ENCODE results near the gene CPN2. TPM values are rescaled to one million over a fixed set of nuclear protein-coding genes. Genes with fewer than 3 reads are reported as not detected.

Gene CPN2
- total RNA-seq, 2 donors from 2014 or later, result not detected

DNA sequence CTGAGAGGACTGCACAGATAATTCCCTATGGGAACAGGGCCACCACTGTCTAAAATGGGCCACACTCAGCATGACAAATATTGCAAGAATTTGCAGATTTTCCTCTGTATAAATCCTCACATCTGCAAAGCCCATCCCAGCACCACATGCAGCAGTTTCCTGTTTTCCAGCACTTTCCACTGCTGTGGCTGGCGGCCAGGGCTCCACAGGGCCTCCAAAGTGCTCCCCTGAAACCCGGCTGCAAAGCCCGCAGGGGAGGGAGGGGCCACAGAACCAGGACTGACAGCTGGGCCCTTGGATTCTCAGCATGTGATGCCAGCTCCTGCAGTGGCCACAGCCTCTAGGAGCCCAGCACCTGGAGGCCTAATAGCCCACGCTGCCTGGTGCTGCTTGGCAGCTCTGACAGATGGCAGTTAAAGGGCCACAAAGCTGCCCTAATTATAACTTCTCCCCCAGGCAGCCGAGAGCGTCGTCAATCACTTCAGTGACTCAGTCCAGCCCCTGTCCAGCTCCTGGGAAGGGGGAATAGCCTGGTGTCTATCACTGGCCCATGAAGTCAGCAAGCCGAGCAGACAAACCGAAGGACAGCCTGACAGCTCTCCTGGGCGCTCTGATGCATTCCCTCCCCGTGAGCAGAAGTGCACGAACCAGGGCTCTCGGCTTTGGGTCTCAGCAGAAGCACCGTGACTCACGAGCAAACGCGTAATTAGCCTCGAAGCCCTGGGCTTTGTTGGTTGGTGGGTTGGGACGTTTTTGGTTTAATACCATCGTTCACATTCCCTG is 13.7 kb upstream of the CPN2 start:
- Mint-ChIP-seq H3K27me3 (ENCODE audit: low read depth) (peaks cover 20% of the 10 kb centered on the region), H3K9me3 (no peaks in the 10 kb centered on the region), H3K4me3 (no peak overlapping the region), H3K36me3 (ENCODE audit: insufficient read depth in 2 of 2) (no peaks in the 10 kb centered on the region), H3K27ac (no peak overlapping the region), H3K4me1 (ENCODE audit: low read depth) (no peaks in the 10 kb centered on the region)
- no peak for DNase-seq
- no peak for ATAC-seq (replicated peaks in 1 of 2)

DNA sequence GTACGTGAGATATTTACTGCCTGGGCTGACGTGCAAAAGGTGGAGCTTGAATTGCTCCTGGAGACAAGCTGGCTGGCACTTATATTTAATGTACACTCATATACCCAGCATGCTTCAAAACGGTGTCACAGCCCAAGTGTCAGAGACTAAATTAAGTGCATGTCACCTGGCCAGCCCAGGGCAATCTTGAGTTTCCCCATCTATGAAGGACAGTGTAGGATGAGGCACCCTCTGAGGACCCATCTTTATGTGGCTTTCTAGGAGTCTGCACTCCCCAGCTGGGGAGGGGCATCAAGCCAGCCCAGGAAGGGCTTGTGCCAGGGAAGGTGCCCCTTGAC is 13.2 kb upstream of the CPN2 start:
- no peak overlapping the region for H3K27ac Mint-ChIP-seq
- DNase-seq, result no peak
- H3K9me3 Mint-ChIP-seq, result no peaks in the 10 kb centered on the region
- no peak overlapping the region for H3K4me3 Mint-ChIP-seq
- no peak for ATAC-seq (replicated peaks in 1 of 2)
- peaks cover 17% of the 10 kb centered on the region for H3K27me3 Mint-ChIP-seq (ENCODE audit: low read depth)
- H3K36me3 Mint-ChIP-seq (ENCODE audit: insufficient read depth in 2 of 2), result no peaks in the 10 kb centered on the region
- no peaks in the 10 kb centered on the region for H3K4me1 Mint-ChIP-seq (ENCODE audit: low read depth)

DNA sequence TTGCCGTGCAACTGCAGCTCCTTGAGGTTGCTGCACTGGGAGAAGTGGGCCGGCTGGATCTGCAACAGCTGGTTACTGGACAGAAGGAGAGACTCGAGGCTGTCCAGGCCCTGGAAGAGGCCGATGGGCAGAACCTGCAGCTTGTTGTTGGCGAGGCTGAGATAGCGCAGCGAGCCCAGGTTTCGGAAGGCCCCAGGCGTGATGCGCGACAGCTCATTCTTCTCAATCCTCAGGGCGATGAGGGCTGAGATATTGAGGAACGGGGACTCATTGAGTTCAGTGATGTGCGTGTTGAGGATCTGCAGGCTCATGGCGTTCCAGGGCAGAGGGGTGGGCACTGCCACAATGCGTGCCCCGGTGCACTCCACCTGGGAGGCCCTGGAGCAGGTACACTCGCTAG is 9.4 kb upstream of the CPN2 start:
- no peak for DNase-seq
- no peaks in the 10 kb centered on the region for H3K9me3 Mint-ChIP-seq
- no peak overlapping the region for H3K4me3 Mint-ChIP-seq
- H3K4me1 Mint-ChIP-seq (ENCODE audit: low read depth), result no peaks in the 10 kb centered on the region
- H3K27ac Mint-ChIP-seq, result no peak overlapping the region
- no peaks in the 10 kb centered on the region for H3K27me3 Mint-ChIP-seq (ENCODE audit: low read depth)
- no peak for ATAC-seq (replicated peaks in 1 of 2)
- no peaks in the 10 kb centered on the region for H3K36me3 Mint-ChIP-seq (ENCODE audit: insufficient read depth in 2 of 2)

DNA sequence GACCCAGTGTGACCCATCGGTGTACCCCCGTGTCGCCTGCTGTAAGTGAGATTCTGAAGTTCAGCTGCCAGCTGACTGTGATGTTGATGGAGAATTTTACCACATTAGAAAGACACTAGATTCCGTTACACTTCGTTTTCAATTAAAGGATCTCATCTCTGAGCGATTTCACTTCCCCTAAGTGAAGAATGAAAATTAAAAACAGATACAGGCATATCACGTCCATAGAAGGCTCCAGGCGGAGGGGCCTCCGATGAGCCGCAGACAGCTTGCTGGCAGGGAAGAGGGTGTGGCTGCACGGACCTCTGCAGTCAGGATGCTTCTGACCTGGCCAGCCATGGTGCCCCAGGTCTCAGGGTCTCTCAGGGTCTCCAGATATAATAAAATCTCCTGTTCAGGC is 6.6 kb upstream of the CPN2 start:
- Mint-ChIP-seq H3K36me3 (ENCODE audit: insufficient read depth in 2 of 2) (no peaks in the 10 kb centered on the region), H3K4me1 (ENCODE audit: low read depth) (no peaks in the 10 kb centered on the region), H3K27me3 (ENCODE audit: low read depth) (no peaks in the 10 kb centered on the region), H3K27ac (no peak overlapping the region), H3K9me3 (no peaks in the 10 kb centered on the region), H3K4me3 (no peak overlapping the region)
- DNase-seq (no peak), ATAC-seq (replicated peaks in 1 of 2) (no peak)

DNA sequence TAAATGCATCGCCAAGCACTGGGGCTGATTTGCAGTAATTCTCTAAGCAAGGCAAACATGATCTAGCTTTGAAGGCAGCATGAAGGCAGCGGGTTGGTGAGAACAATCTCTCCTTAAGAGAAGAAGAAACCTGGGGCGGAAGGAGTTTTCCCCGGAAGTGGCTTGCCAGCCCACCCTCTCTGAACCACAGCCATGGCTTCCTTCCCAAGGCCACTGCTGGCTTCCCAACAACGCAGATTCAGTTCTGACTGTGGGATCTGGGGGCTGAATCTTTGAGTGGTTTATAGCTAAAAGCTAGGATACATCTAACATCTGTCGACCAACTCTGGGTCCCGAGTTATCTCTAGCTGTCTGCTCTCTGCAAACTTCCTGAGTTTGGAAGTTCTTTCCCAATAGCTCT is 4.3 kb upstream of the CPN2 start:
- ATAC-seq (replicated peaks in 1 of 2), result no peak
- no peaks in the 10 kb centered on the region for H3K9me3 Mint-ChIP-seq
- H3K4me3 Mint-ChIP-seq, result no peak overlapping the region
- DNase-seq, result no peak
- H3K4me1 Mint-ChIP-seq (ENCODE audit: low read depth), result no peaks in the 10 kb centered on the region
- H3K27ac Mint-ChIP-seq, result no peak overlapping the region
- H3K27me3 Mint-ChIP-seq (ENCODE audit: low read depth), result no peaks in the 10 kb centered on the region
- no peaks in the 10 kb centered on the region for H3K36me3 Mint-ChIP-seq (ENCODE audit: insufficient read depth in 2 of 2)

DNA sequence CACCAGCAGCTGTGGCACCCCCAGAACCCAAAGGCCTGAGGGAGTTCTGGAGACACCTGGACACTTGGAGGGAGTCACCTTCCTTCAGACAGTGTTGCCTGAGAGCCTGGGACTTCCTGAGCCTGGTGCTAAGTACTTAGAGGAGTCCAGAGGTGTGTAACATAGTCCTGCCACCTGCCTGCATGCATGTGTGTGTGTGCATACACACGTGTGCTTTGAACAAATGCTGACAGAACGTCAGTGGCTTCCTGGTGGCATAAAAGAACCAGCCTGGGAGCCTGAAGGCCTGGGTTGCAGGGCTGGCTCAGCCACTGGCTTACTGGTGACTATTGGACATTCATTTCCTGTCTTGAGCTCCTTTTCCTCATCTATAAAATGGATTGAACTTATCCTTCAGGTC is 3.2 kb upstream of the CPN2 start:
- Mint-ChIP-seq H3K27ac (no peak overlapping the region), H3K36me3 (ENCODE audit: insufficient read depth in 2 of 2) (no peaks in the 10 kb centered on the region), H3K4me3 (no peak overlapping the region), H3K27me3 (ENCODE audit: low read depth) (no peaks in the 10 kb centered on the region), H3K9me3 (no peaks in the 10 kb centered on the region), H3K4me1 (ENCODE audit: low read depth) (no peaks in the 10 kb centered on the region)
- no peak for DNase-seq
- no peak for ATAC-seq (replicated peaks in 1 of 2)

DNA sequence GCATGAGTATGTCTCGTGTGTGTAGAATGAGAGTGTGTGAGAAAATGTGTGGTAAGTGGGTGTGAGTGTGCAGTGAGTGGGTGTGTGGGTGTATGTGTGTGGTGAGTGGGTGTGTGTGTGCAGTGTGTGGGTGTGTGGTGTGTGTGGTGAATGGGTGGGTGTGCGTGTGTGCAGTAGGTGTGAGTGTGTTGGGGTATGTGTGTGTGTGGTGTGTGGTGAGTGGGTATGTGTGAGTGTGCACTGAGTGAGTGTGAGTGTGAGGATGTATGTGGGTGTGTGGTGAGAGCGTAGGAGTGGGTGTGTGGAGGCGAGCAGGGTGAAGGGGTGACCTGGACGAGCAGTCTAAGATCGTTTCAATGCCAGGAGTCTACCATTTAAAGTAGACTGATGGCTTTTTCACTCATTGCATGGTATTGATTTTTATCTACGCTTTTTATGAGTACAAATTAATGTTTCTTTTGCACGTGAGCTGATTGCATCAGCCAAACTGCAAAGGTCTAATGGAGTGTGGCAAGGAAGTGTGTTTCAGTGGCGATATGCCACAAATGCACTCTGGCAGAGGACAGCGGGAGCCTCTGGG is 1.6 kb upstream of the CPN2 start:
- DNase-seq (no peak), ATAC-seq (replicated peaks in 1 of 2) (no peak)
- H3K4me1 Mint-ChIP-seq (ENCODE audit: low read depth), result no peaks in the 10 kb centered on the region
- no peaks in the 10 kb centered on the region for H3K9me3 Mint-ChIP-seq
- H3K27ac Mint-ChIP-seq, result no peak overlapping the region
- no peak overlapping the region for H3K4me3 Mint-ChIP-seq
- H3K36me3 Mint-ChIP-seq (ENCODE audit: insufficient read depth in 2 of 2), result no peaks in the 10 kb centered on the region
- H3K27me3 Mint-ChIP-seq (ENCODE audit: low read depth), result no peaks in the 10 kb centered on the region

DNA sequence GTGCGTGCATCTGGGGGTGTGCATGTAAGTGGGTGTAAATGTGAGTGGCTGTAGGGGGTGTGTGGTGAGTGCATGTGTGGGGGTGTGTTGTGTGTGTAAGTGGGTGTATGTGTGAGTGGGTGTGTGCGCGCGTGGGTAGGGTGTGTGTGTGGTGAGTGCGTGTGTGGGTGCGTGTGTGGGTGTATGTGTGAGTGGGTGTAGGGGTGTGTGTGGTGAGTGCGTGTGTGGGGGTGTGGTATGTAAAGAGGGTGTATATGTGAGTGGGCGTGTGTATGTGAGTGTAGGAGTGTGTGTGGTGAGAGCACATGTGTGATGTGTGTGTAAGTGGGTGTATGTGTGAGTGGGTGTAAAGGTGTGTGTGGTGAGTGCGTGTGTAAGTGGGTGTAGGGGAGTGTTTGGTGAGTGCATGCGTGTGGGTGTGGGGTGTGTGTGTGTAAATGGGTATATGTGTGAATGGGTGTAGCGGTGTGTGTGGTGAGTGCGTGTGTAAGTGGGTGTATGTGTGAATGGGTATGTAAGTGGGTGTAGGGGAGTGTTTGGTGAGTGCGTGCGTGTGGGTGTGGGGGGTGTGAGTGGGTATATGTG is 916 bp upstream of the CPN2 start:
- ATAC-seq (replicated peaks in 1 of 2) (no peak), DNase-seq (no peak)
- Mint-ChIP-seq H3K4me1 (ENCODE audit: low read depth) (no peaks in the 10 kb centered on the region), H3K27ac (no peak overlapping the region), H3K9me3 (no peaks in the 10 kb centered on the region), H3K36me3 (ENCODE audit: insufficient read depth in 2 of 2) (no peaks in the 10 kb centered on the region), H3K4me3 (no peak overlapping the region), H3K27me3 (ENCODE audit: low read depth) (no peaks in the 10 kb centered on the region)

DNA sequence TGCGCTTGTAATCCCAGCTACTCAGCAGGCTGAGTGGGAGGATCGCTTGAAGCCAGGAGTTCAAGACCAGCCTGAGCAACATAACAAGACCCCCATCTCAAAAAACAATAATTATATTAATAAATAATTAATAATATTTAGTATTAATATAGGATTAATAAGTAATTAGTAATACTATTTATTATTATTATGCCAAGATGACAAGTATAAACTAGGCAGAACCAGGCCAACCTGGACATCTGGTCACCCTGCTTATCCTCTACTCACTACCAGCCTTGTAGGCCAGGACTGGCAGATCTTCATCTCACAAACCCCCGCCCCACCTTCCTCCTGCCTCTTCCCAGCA is 429 bp downstream of the CPN2 start:
- H3K27me3 Mint-ChIP-seq (ENCODE audit: low read depth), result no peaks in the 10 kb centered on the region
- ATAC-seq (replicated peaks in 1 of 2), result no peak
- no peaks in the 10 kb centered on the region for H3K9me3 Mint-ChIP-seq
- H3K27ac Mint-ChIP-seq, result no peak overlapping the region
- H3K4me1 Mint-ChIP-seq (ENCODE audit: low read depth), result no peaks in the 10 kb centered on the region
- DNase-seq, result no peak
- no peaks in the 10 kb centered on the region for H3K36me3 Mint-ChIP-seq (ENCODE audit: insufficient read depth in 2 of 2)
- H3K4me3 Mint-ChIP-seq, result no peak overlapping the region

DNA sequence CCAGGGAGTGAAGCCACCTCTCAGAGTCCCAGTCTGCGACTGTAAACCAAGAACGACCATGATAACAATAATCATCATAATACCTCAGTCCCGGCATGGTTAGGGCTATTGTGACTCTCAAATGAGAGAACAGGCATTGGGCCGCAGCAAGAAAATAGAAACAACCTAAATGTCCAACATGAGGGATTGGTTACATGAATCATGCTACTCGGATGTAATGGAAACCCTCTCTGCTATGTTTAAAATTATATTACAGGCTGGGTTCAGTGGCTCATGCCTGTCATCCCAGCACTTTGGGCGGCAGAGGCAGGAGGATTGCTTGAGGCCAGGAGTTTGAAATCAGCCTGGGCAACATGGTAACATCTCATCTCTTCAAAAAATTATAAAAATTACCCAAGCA is 2.8 kb downstream of the CPN2 start:
- H3K36me3 Mint-ChIP-seq (ENCODE audit: insufficient read depth in 2 of 2), result no peaks in the 10 kb centered on the region
- no peaks in the 10 kb centered on the region for H3K9me3 Mint-ChIP-seq
- H3K4me3 Mint-ChIP-seq, result no peak overlapping the region
- no peaks in the 10 kb centered on the region for H3K27me3 Mint-ChIP-seq (ENCODE audit: low read depth)
- ATAC-seq (replicated peaks in 1 of 2) (no peak), DNase-seq (no peak)
- peaks cover 7% of the 10 kb centered on the region for H3K4me1 Mint-ChIP-seq (ENCODE audit: low read depth)
- H3K27ac Mint-ChIP-seq, result no peak overlapping the region

DNA sequence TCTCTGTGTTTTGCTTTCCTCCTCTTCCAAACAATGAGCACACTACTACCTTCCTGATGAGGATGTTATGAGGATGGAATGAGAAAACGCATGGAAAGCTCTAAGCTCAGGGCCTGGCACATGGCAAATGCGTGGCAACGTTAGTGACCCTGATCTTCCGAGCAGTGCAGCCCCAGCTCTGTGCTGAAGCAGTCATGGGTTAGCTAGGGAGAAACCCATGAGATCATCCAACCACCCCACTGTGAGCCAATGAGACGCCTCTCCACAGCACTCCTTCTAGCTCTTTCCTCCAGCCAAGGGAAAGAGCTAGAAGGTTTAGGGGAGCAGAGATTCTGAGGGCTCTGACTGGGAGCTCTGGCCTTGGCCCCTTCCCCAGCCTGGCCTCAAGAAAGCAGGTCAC is 4.5 kb downstream of the CPN2 start:
- Mint-ChIP-seq H3K36me3 (ENCODE audit: insufficient read depth in 2 of 2) (no peaks in the 10 kb centered on the region), H3K27me3 (ENCODE audit: low read depth) (peaks cover 8% of the 10 kb centered on the region), H3K4me3 (no peak overlapping the region), H3K27ac (no peak overlapping the region), H3K4me1 (ENCODE audit: low read depth) (peaks cover 7% of the 10 kb centered on the region), H3K9me3 (no peaks in the 10 kb centered on the region)
- ATAC-seq (replicated peaks in 1 of 2), result peak; percentile 61 to 66
- DNase-seq, result no peak

DNA sequence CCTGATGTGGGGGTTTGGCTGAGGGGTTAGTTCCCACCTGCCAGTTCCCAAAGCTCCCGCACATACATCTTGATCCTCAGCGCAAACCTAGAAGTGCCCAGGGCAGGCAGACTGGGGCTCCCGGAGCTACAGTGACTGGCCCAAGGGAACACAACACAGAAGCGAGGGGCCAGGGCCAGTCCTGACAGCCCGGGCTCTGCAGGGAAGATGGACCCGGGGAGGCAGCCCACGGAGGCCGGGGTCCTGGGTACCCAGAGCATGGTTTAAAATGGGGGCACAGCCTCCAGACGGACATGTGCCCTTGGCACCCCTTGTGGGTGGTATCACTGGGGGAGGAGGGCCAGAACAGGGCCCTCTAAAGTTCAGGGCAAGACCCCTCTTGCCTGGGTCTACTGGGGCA is 5.1 kb downstream of the CPN2 start:
- Mint-ChIP-seq H3K27ac (no peak overlapping the region), H3K27me3 (ENCODE audit: low read depth) (peaks cover 8% of the 10 kb centered on the region), H3K36me3 (ENCODE audit: insufficient read depth in 2 of 2) (no peaks in the 10 kb centered on the region), H3K4me1 (ENCODE audit: low read depth) (peaks cover 7% of the 10 kb centered on the region), H3K9me3 (no peaks in the 10 kb centered on the region), H3K4me3 (no peak overlapping the region)
- ATAC-seq (replicated peaks in 1 of 2), result no peak
- DNase-seq, result no peak

DNA sequence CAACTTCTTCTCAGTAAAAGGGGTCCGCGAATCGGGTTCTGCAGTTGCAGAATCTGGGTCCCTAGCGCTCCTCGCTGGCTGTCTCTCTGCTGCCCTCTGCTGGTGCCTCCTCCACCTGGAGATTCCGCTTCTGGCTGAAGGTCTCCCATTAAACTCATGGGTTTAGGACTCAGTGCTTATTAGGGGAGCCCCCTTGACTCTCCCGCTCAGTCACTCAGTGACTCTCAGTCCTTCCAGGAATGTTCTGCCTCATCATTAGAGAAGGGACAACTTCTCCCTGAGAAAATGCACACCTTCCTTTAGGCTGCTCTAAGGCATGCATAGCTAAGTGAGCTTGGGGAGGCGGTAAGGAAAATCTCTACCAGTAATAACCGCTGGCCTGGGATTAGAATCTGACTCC is 7.1 kb downstream of the CPN2 start:
- Mint-ChIP-seq H3K27ac (no peak overlapping the region), H3K4me3 (no peak overlapping the region), H3K4me1 (ENCODE audit: low read depth) (peaks cover 7% of the 10 kb centered on the region), H3K36me3 (ENCODE audit: insufficient read depth in 2 of 2) (no peaks in the 10 kb centered on the region), H3K9me3 (no peaks in the 10 kb centered on the region), H3K27me3 (ENCODE audit: low read depth) (peaks cover 8% of the 10 kb centered on the region)
- ATAC-seq (replicated peaks in 1 of 2) (peak; percentile 54 to 69), DNase-seq (peak; percentile 73 to 74)

DNA sequence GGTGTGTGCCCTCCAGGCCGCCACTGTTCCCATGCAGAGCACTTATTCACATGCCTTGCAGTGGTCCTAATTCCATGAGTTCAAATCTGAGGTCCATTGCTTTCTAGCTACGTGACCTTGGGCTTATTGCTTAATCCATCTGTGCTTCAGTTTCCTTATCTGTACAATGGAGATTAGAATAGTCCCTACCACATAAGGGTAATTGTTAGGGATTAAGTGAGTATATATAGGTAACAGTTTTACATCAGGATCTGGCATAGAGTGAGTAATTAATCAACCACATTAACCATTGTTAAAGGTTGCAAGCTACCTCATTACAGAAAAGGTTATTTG is 7.6 kb downstream of the CPN2 start:
- no peaks in the 10 kb centered on the region for H3K36me3 Mint-ChIP-seq (ENCODE audit: insufficient read depth in 2 of 2)
- no peak for ATAC-seq (replicated peaks in 1 of 2)
- H3K4me3 Mint-ChIP-seq, result no peak overlapping the region
- no peak overlapping the region for H3K27ac Mint-ChIP-seq
- peaks cover 7% of the 10 kb centered on the region for H3K4me1 Mint-ChIP-seq (ENCODE audit: low read depth)
- H3K27me3 Mint-ChIP-seq (ENCODE audit: low read depth), result peaks cover 8% of the 10 kb centered on the region
- DNase-seq, result no peak
- no peaks in the 10 kb centered on the region for H3K9me3 Mint-ChIP-seq
